NCI-H1105 (cell line): Measurements from ENCODE around the gene HIC1.

Experiments used
- DNase-seq: peaks from one replicate; lab custom pipeline; 2025; lab: John Stamatoyannopoulos, UW

HIC1 gene

DNA sequence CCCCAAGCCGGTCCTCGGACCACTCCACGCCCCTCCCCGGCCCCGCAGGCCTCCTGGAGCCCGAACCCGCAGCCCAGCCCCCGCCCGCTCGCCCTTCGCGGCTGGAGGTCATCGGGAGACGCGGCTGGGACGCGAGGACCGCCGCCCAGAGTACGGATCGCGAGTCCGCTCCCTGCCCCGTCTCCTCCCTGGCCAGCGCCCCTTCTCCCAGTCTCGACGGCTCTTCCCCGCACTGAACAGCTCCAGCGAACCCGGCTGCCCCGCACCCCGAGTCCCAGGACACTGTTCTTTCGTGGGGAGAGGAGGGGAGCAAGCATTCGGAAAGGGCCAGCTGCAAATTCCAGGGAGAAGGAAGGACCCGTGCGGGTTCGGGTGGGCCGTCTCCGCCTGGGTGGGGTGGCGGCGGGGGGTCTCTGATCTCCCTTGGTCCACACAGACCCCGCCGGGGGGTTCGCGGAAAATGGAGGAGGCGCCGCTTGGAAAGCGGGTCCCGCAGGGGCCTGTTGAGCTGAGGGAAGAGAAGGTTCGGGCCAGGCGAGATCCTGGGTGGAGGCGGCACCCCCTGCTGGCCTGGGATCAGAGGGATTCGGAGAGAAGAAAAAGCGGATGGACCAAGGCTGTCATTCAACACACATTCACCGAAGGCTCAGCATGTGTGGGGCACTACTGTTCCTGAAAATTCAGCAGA lies 29.1 kb upstream of the HIC1 start:
- peak; percentile 2 for DNase-seq

DNA sequence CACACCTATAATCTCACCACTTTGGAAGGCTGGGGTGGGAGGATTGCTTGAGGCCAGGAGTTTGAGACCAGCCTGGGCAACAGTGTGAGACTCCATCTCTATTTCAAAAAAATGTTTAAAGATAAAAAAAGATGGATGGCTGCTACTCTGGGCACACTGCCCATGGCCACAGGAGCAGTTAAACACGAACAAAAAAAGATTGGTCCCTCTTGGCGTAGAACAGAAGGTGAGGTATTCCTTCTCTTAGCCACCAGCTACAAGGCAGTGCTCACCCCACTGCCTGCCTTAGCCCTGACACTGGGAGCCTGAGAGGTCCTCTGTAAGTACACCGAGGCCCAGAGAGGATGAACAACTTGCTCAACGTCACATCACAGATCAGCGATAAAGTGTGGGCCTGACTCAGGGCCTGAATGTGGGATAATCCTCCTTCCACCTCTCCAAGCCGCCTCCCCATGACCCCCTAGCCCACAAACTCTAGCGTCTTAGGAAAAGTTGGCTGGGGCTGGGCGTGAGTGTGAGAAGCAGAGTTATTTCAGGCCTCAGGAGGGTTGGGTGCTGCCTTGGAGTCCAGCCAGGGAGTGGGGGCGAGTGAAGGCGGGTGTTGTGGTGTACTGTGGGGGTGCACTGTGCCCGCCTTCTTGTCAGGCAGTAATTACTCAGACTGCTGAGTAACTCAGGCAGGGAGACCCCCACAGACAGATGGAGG lies 27.2 kb upstream of the HIC1 start:
- DNase-seq = no peak

DNA sequence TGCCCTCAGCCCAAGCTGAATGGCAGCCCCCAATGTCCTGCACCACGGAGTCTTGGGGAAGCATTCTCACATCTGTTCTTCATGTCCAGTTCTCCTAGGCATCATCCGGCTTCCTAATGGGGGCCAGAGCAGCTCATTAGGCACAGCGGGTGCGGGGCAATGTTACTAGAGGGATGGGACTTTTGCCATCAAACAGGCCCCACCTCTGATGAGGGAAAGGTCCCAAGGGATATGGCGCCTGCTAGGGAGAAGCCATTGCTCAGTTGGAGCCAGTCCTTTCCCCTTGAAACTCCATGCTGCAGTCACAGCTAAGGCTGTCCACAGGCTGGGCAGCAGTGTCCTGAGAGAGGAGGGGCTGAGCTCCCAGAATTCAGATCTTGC lies 26.7 kb upstream of the HIC1 start:
- no peak for DNase-seq

- no peak for DNase-seq
Observed at GRCh38 chr17:2028737-2029136, 26.2 kb upstream of the HIC1 start.

- DNase-seq = peak; percentile 65
Observed at GRCh38 chr17:2029911-2030778, 24.8 kb upstream of the HIC1 start, which contains the start of gene DPH1. DPH1 (plus strand) TSS chr17:2030153; CDS start chr17:2030170, 17 bp downstream.

DNA sequence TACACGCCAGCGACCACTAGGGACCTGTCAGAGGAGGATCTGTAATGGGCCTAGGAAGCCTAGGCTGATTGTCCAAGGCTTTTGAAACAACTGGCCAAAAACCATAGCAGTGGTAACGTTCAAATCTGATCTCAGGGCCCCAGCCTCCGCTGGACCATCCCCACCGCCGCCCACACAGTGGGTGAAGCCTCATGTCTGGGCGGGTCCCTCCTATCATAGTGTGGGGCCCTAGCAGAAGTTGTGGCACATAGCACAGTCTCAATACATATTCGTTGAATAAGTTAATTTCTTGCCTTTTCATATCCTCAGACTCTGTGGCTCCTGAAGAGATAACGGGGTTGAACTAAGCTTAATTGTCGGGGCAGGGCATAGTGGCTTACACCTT lies 24.1 kb upstream of the HIC1 start:
- DNase-seq = no peak

DNA sequence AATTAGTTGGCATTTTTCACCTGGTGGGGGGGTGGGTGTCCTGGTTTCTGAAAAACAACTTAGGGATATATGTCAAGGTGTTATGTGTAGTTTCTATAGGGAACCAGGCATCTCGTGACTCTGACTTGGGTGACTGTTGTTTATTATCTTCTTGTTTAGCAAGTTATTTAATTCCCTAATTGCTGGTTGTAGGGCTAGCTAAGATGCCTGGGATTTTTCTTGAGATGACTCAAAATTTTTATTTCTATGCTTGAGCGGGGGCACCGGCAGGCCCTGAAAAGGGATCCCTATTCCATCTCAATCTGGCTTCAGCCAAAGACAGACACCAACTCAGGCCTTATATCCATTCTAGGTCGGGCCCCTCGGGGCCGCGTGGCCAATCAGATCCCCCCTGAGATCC lies 21.8 kb upstream of the HIC1 start:
- DNase-seq = no peak

DNA sequence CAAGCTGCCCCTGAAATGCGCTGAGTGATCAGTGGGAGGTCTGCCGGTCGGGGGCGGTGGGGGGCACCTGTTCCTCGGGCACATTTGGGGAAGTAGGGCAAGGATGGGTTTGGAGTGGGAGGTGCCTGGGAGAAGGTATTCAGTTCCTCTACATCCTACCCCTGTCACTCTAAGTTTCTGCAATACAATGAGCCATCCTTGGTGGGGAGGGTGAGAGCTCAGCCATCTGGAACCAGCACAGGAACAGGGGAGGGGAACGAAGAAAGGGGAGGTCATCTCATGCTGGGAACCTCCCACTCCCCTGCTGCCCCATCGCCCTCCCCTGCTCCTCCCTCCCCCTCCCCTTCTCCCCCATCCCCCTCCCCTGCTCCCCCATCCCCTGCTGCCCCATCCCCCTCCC lies 20.7 kb upstream of the HIC1 start:
- no peak for DNase-seq

- no peak for DNase-seq
Observed at GRCh38 chr17:2034806-2035540, 19.9 kb upstream of the HIC1 start.

GRCh38 chr17:2035541-2036488 lies 19.1 kb upstream of the HIC1 start:
- DNase-seq = no peak

DNA sequence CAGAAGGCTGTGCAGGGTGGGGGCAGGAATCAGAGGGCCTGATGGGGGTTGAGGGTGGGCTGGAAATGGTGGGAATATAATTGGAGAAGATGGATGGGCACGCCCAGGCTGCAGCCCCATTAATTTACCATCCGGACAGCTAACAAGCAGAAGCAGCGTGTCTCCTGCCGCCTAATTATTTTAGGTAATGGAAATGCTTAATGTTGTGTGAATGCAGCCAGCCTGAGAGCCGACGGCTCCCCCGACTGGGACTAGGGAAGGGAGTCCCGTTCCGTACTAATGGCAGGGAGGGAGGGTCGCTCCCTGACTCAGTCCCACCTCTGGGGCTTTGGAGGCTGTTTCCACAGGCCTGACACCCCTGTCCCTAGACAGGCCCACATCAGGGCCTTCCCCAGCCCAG lies 17.7 kb upstream of the HIC1 start:
- DNase-seq = no peak

- no peak for DNase-seq
Observed at GRCh38 chr17:2040219-2040827, 14.6 kb upstream of the HIC1 start.

GRCh38 chr17:2040942-2041560 lies 13.9 kb upstream of the HIC1 start:
- DNase-seq = no peak

- peak; percentile 87 for DNase-seq
Observed at GRCh38 chr17:2041561-2042389, 13.1 kb upstream of the HIC1 start, which contains the start of gene OVCA2. OVCA2 (plus strand) TSS chr17:2042022; CDS start chr17:2042048, 26 bp downstream.

GRCh38 chr17:2042390-2042847 lies 12.5 kb upstream of the HIC1 start:
- DNase-seq = peak; percentile 4

- DNase-seq = no peak
Observed at GRCh38 chr17:2042933-2043332, 12.0 kb upstream of the HIC1 start.

- DNase-seq = no peak
Observed at GRCh38 chr17:2043785-2044184, 11.1 kb upstream of the HIC1 start.

- DNase-seq = no peak
Observed at GRCh38 chr17:2044263-2044894, 10.5 kb upstream of the HIC1 start.
